OCI-LY1 (cell line): ENCODE results near the gene N4BP3.

ENCODE experiments used
- H2AFZ ChIP-seq: fragments of 200-600 bp; sonication (generic), shearing (Covaris generic); 2 replicates; pipeline ENCODE4 v1.6.0; 2014; ENCODE audit warnings: antibody characterized with exemption, mild to moderate bottlenecking, low read length
- H3F3A ChIP-seq: fragments of 200-600 bp; sonication (generic), shearing (Covaris generic); 2 replicates; pipeline ENCODE4 v1.6.0; 2014; ENCODE audit warnings: mild to moderate bottlenecking, antibody characterized with exemption, low read length, moderate library complexity; ENCODE audit not compliant: insufficient read depth
- H3K27ac ChIP-seq: fragments of 200-600 bp; sonication (generic); 2 replicates; pipeline ENCODE4 v1.5.1; 2014; ENCODE audit warnings: low read length, mixed run types, mild to moderate bottlenecking, low read depth; ENCODE audit not compliant: poor library complexity, severe bottlenecking
- H3K27me3 ChIP-seq: fragments of 200-600 bp; sonication (generic); 2 replicates; pipeline ENCODE4 v1.6.0; 2014; ENCODE audit warnings: antibody characterized with exemption, mild to moderate bottlenecking, low read length, moderate library complexity; ENCODE audit not compliant: insufficient read depth
- H3K36me3 ChIP-seq: fragments of 200-600 bp; sonication (generic); 2 replicates; pipeline ENCODE4 v1.6.1; 2014; ENCODE audit warnings: mild to moderate bottlenecking, antibody characterized with exemption, low read length, moderate library complexity, mixed read lengths; ENCODE audit not compliant: insufficient read depth
- H3K4me1 ChIP-seq: fragments of 200-600 bp; sonication (generic); 2 replicates; pipeline ENCODE4 v1.5.1; 2014; ENCODE audit warnings: mild to moderate bottlenecking, low read length, moderate library complexity; ENCODE audit not compliant: insufficient read depth, severe bottlenecking
- H3K4me2 ChIP-seq: fragments of 200-600 bp; sonication (generic), shearing (Covaris generic); 2 replicates; pipeline ENCODE4 v1.6.1; 2014; ENCODE audit warnings: low read length
- H3K4me3 ChIP-seq: fragments of 200-600 bp; sonication (generic); 2 replicates; pipeline ENCODE4 v1.5.1; 2014; ENCODE audit warnings: low read length, low read depth, mild to moderate bottlenecking, mixed read lengths; ENCODE audit not compliant: poor library complexity, severe bottlenecking
- H3K79me2 ChIP-seq: fragments of 200-600 bp; shearing (Covaris generic); 2 replicates; pipeline ENCODE4 v1.6.1; 2016; ENCODE audit warnings: mixed run types, low read length, mixed read lengths; ENCODE audit not compliant: insufficient read depth
- H3K9ac ChIP-seq: fragments of 200-600 bp; sonication (generic), shearing (Covaris generic); 2 replicates; pipeline ENCODE4 v1.6.1; 2014; ENCODE audit warnings: mild to moderate bottlenecking, low read length, mixed read lengths
- H3K9me2 ChIP-seq: fragments of 200-600 bp; sonication (generic), shearing (Covaris generic); 2 replicates; pipeline ENCODE4 v1.6.1; 2014; ENCODE audit warnings: low read depth, mild to moderate bottlenecking, low read length, mixed read lengths
- H3K9me3 ChIP-seq: fragments of 200-600 bp; shearing (Covaris generic); 2 replicates; pipeline ENCODE4 v1.6.1; 2014; ENCODE audit warnings: low read length, mixed read lengths
- H4K20me1 ChIP-seq: fragments of 200-600 bp; sonication (generic), shearing (Covaris generic); 2 replicates; pipeline ENCODE4 v1.6.0; 2016; ENCODE audit warnings: mild to moderate bottlenecking, low read length; ENCODE audit not compliant: insufficient read depth
- CTCF ChIP-seq: fragments of 200-600 bp; sonication (generic), shearing (Covaris generic); IDR thresholded peaks from 2 replicates; pipeline ENCODE4 v1.5.1; 2017; ENCODE audit warnings: mild to moderate bottlenecking, antibody characterized with exemption, low read length, moderate library complexity, mixed read lengths
- EZH2 ChIP-seq: fragments of 200-600 bp; sonication (generic), shearing (Covaris generic); IDR thresholded peaks from 2 replicates; pipeline ENCODE4 v1.8.0; 2017; ENCODE audit warnings: borderline replicate concordance, mixed run types, mild to moderate bottlenecking, antibody characterized with exemption, low read length, moderate library complexity, mixed read lengths

The N4BP3 gene

GRCh38 chr5:178106556-178107239 lies 6.6 kb upstream of the N4BP3 start:
- H3K4me2 ChIP-seq, result no peak overlapping the region
- no peak overlapping the region for H3K9ac ChIP-seq
- TF ChIP-seq EZH2 (no peak), CTCF (no peak)
- no peak overlapping the region for H3K4me3 ChIP-seq
- H3K27me3 ChIP-seq, result 0 out of 2 replicates have a peak, but pooled peaks cover 9% of the 10 kb centered on the region
- H3K9me2 ChIP-seq, result no peaks in the 10 kb centered on the region
- H3K9me3 ChIP-seq, result no peaks in the 10 kb centered on the region
- H2AFZ ChIP-seq, result no peak overlapping the region
- H3F3A ChIP-seq, result no peaks in the 10 kb centered on the region
- H3K36me3 ChIP-seq, result no peaks in the 10 kb centered on the region
- no peaks in the 10 kb centered on the region for H3K4me1 ChIP-seq
- H4K20me1 ChIP-seq, result no peaks in the 10 kb centered on the region
- H3K79me2 ChIP-seq, result no peaks in the 10 kb centered on the region
- no peak overlapping the region for H3K27ac ChIP-seq

DNA sequence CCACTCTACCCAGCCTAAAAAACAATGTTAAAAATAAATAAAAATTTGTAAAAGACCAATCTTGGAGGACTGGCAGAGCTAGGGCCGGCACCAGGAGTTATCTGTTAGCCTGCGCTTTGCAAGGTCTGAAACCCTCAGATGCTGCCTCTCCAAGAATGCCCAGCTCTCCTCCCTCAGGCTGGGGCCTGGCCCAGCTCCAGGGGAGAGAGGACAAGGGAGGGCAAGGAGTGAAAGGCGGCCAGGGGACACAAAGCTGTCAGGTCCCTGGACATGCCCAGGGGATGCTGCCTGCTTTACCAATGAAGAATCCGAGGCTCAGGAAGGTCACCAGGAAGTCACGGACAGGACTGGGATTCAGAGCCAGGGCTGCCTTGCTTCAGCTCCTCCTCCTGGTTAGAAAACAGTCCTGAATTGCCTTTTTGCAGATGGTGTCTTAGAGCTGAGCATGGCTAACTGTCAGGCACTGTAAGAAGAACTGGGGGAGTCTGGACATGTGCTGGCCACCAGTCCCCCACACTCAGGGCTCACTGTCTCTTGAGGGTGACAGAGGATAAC lies 5.5 kb upstream of the N4BP3 start:
- Histone ChIP-seq H3K4me2 (no peak overlapping the region), H3K27ac (no peak overlapping the region), H4K20me1 (no peaks in the 10 kb centered on the region), H3K9me2 (no peaks in the 10 kb centered on the region), H3F3A (no peaks in the 10 kb centered on the region), H3K4me3 (no peak overlapping the region), H3K9ac (no peak overlapping the region), H3K9me3 (no peaks in the 10 kb centered on the region), H2AFZ (no peak overlapping the region), H3K4me1 (peaks cover under 1% of the 10 kb centered on the region), H3K27me3 (peaks cover 20% of the 10 kb centered on the region), H3K36me3 (no peaks in the 10 kb centered on the region; the same call in 1 of the 2 replicates), H3K79me2 (no peaks in the 10 kb centered on the region)
- TF ChIP-seq EZH2, result no peak
- no peak for TF ChIP-seq CTCF

DNA sequence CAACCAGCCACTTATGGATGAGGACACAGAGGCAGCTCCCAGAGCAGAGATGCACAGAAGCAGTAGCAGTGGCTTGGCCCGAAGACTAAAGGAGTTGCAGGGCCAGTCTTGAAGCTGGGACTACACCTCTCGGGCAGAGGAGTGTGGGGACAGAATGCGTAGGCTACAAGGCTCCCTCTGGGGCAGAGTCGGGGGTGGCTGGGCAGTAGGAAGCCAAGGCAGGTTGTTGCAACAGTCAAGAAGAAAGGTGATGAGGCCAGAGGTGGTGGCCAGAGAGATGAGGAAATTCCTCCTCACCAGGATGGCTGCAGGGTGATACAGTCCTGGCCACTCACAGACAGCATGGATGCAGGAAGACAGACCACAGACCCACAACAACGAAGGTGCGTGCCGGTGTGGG lies 4.9 kb upstream of the N4BP3 start:
- H3K4me2 ChIP-seq, result no peak overlapping the region
- H3K9ac ChIP-seq, result no peak overlapping the region
- H3K27ac ChIP-seq, result no peak overlapping the region
- no peak overlapping the region for H2AFZ ChIP-seq
- H3K27me3 ChIP-seq, result peaks cover 21% of the 10 kb centered on the region
- H3K9me3 ChIP-seq, result no peaks in the 10 kb centered on the region
- no peak for TF ChIP-seq EZH2
- TF ChIP-seq CTCF, result no peak
- no peaks in the 10 kb centered on the region; the same call in 1 of the 2 replicates for H3K36me3 ChIP-seq
- H3K4me3 ChIP-seq, result no peak overlapping the region
- H4K20me1 ChIP-seq, result no peaks in the 10 kb centered on the region
- H3K9me2 ChIP-seq, result no peaks in the 10 kb centered on the region
- peaks cover 4% of the 10 kb centered on the region for H3K4me1 ChIP-seq
- H3F3A ChIP-seq, result no peaks in the 10 kb centered on the region
- no peaks in the 10 kb centered on the region for H3K79me2 ChIP-seq
